ENCODE results near the gene SFXN1.

SFXN1 gene

GRCh38 chr5:175555168-175555785 is 76.9 kb downstream of the SFXN1 start:
- TF ChIP-seq TEAD4 (IDR thresholded peaks at IDR 0.05): no peak
- no peak for TF ChIP-seq MAX (IDR thresholded peaks at IDR 0.05)
- no peak for TF ChIP-seq EP300 (IDR thresholded peaks at IDR 0.05; ENCODE audit: borderline replicate concordance)
- TF ChIP-seq CREB1 (IDR thresholded peaks at IDR 0.05; ENCODE audit: low read depth): no peak
- TF ChIP-seq EGR1 (IDR thresholded peaks at IDR 0.05): no peak
- TF ChIP-seq YY1 (IDR thresholded peaks at IDR 0.05; ENCODE audit: low read depth): no peak
- TF ChIP-seq TCF12 (IDR thresholded peaks at IDR 0.05; ENCODE audit: low read depth): no peak
- TF ChIP-seq USF1 (IDR thresholded peaks at IDR 0.05): no peak
- TF ChIP-seq ZBTB7A (IDR thresholded peaks at IDR 0.05; ENCODE audit: low read depth): no peak
- TF ChIP-seq RAD21 (IDR thresholded peaks at IDR 0.05; ENCODE audit: low read depth): no peak
- TF ChIP-seq REST (IDR thresholded peaks at IDR 0.05; ENCODE audit: low read depth): no peak
- no peak for TF ChIP-seq NFIC (IDR thresholded peaks at IDR 0.05)
- no peak for TF ChIP-seq CEBPB (IDR thresholded peaks at IDR 0.05)

GRCh38 chr5:175556794-175557193 is 78.4 kb downstream of the SFXN1 start:
- no peak for TF ChIP-seq TCF12 (IDR thresholded peaks at IDR 0.05; ENCODE audit: low read depth)
- no peak for TF ChIP-seq CREB1 (IDR thresholded peaks at IDR 0.05; ENCODE audit: low read depth)
- no peak for TF ChIP-seq ZBTB7A (IDR thresholded peaks at IDR 0.05; ENCODE audit: low read depth)
- no peak for TF ChIP-seq FOXM1 (IDR thresholded peaks at IDR 0.05; ENCODE audit: borderline replicate concordance, low read depth)
- no peak for TF ChIP-seq CEBPB (IDR thresholded peaks at IDR 0.05)
- no peak for TF ChIP-seq TAF1 (IDR thresholded peaks at IDR 0.05; ENCODE audit: low read depth)
- no peak for TF ChIP-seq EGR1 (IDR thresholded peaks at IDR 0.05)
- no peak for TF ChIP-seq USF1 (IDR thresholded peaks at IDR 0.05)
- TF ChIP-seq TEAD4 (IDR thresholded peaks at IDR 0.05): no peak

- TF ChIP-seq YY1 (IDR thresholded peaks at IDR 0.05; ENCODE audit: low read depth) (no peak), REST (IDR thresholded peaks at IDR 0.05; ENCODE audit: low read depth) (no peak), TEAD4 (IDR thresholded peaks at IDR 0.05) (no peak), NFIC (IDR thresholded peaks at IDR 0.05) (no peak), RAD21 (IDR thresholded peaks at IDR 0.05; ENCODE audit: low read depth) (no peak), EGR1 (IDR thresholded peaks at IDR 0.05) (no peak), ZBTB7A (IDR thresholded peaks at IDR 0.05; ENCODE audit: low read depth) (no peak), CEBPB (IDR thresholded peaks at IDR 0.05) (no peak), USF1 (IDR thresholded peaks at IDR 0.05) (no peak), EP300 (IDR thresholded peaks at IDR 0.05; ENCODE audit: borderline replicate concordance) (no peak), FOXM1 (IDR thresholded peaks at IDR 0.05; ENCODE audit: borderline replicate concordance, low read depth) (no peak), MAX (IDR thresholded peaks at IDR 0.05) (no peak), TAF1 (IDR thresholded peaks at IDR 0.05; ENCODE audit: low read depth) (no peak)
Measured at GRCh38 chr5:175557778-175558177, 79.4 kb downstream of the SFXN1 start.

- no peak for TF ChIP-seq EP300 (IDR thresholded peaks at IDR 0.05; ENCODE audit: borderline replicate concordance)
- TF ChIP-seq TAF1 (IDR thresholded peaks at IDR 0.05; ENCODE audit: low read depth): no peak
- no peak for TF ChIP-seq CEBPB (IDR thresholded peaks at IDR 0.05)
- TF ChIP-seq EGR1 (IDR thresholded peaks at IDR 0.05): no peak
- TF ChIP-seq CREB1 (IDR thresholded peaks at IDR 0.05; ENCODE audit: low read depth): no peak
- no peak for TF ChIP-seq TEAD4 (IDR thresholded peaks at IDR 0.05)
- TF ChIP-seq RAD21 (IDR thresholded peaks at IDR 0.05; ENCODE audit: low read depth): no peak
Measured at GRCh38 chr5:175558801-175559480, 80.6 kb downstream of the SFXN1 start.

GRCh38 chr5:175560011-175560410 is 81.7 kb downstream of the SFXN1 start:
- TF ChIP-seq REST (IDR thresholded peaks at IDR 0.05; ENCODE audit: low read depth): no peak
- TF ChIP-seq FOXM1 (IDR thresholded peaks at IDR 0.05; ENCODE audit: borderline replicate concordance, low read depth): no peak
- TF ChIP-seq EP300 (IDR thresholded peaks at IDR 0.05; ENCODE audit: borderline replicate concordance): no peak
- no peak for TF ChIP-seq RAD21 (IDR thresholded peaks at IDR 0.05; ENCODE audit: low read depth)
- no peak for TF ChIP-seq ZBTB7A (IDR thresholded peaks at IDR 0.05; ENCODE audit: low read depth)
- no peak for TF ChIP-seq CREB1 (IDR thresholded peaks at IDR 0.05; ENCODE audit: low read depth)
- no peak for TF ChIP-seq TCF12 (IDR thresholded peaks at IDR 0.05; ENCODE audit: low read depth)
- no peak for TF ChIP-seq MAX (IDR thresholded peaks at IDR 0.05)
- no peak for TF ChIP-seq YY1 (IDR thresholded peaks at IDR 0.05; ENCODE audit: low read depth)
- no peak for TF ChIP-seq USF1 (IDR thresholded peaks at IDR 0.05)
- no peak for TF ChIP-seq TEAD4 (IDR thresholded peaks at IDR 0.05)
- no peak for TF ChIP-seq TAF1 (IDR thresholded peaks at IDR 0.05; ENCODE audit: low read depth)
- TF ChIP-seq NFIC (IDR thresholded peaks at IDR 0.05): no peak
- no peak for TF ChIP-seq EGR1 (IDR thresholded peaks at IDR 0.05)
- TF ChIP-seq CEBPB (IDR thresholded peaks at IDR 0.05): no peak

All from Ishikawa (cell line).